Measurements from ENCODE around the gene NR1D2. TPM values are rescaled to one million over a fixed set of nuclear protein-coding genes. Genes with fewer than 3 reads are reported as not detected.
"Not testable (repeated sequence)": the region's sequence is repeated elsewhere in the genome, so short reads cannot be mapped to it uniquely, and the experiment has no call there.

Gene NR1D2
- total and polyA plus RNA-seq, 9 donors: 15.6 to 26.6 (median 20.7) TPM

DNA sequence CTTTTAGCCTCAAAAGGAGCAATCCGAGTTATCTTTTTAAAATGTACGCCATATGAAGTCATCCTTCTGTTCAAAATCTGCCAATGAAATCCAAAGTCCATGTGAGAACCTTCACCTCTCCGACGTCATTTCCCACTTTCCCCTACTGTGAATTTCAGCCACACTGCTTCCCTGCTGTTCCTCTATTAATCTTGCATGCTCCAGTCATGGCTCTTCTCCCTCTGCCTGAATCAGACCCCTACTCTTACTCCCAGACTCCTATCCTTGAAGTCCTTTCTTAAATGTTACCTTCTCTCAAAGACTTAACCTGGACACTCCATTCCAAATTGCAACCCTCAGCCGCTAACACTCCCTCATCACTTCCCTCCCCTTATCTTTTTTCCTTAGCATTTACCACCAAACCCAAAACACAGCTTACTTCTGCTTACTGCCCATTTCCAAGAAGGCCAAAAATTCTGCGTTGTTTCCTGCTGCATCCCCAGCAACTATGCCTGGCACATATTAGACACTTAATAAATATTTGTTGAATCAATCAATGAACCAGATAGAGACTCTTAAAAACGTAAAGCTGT is 29.5 kb upstream of the NR1D2 start:
- H3K4me1 ChIP-seq (ENCODE audit: control insufficient read depth, insufficient read depth, low read length): peaks cover 4% of the 10 kb centered on the region
- H3K27ac ChIP-seq (ENCODE audit: low read length): no peak overlapping the region
- H3K4me3 ChIP-seq (ENCODE audit: low read length): no peak overlapping the region
- H3K36me3 ChIP-seq (ENCODE audit: control insufficient read depth, insufficient read depth, low read length): peaks cover 16% of the 10 kb centered on the region
- WGBS (ENCODE audit: insufficient coverage): 54% methylated on average over 5 of the region's 7 CpGs
- no peaks in the 10 kb centered on the region for H3K27me3 ChIP-seq (ENCODE audit: control insufficient read depth, insufficient read depth, low read length)
- H3K9me3 ChIP-seq (replicated peaks; ENCODE audit: control insufficient read depth, low read depth, low read length): no peaks in the 10 kb centered on the region
- DNase-seq: no peak

DNA sequence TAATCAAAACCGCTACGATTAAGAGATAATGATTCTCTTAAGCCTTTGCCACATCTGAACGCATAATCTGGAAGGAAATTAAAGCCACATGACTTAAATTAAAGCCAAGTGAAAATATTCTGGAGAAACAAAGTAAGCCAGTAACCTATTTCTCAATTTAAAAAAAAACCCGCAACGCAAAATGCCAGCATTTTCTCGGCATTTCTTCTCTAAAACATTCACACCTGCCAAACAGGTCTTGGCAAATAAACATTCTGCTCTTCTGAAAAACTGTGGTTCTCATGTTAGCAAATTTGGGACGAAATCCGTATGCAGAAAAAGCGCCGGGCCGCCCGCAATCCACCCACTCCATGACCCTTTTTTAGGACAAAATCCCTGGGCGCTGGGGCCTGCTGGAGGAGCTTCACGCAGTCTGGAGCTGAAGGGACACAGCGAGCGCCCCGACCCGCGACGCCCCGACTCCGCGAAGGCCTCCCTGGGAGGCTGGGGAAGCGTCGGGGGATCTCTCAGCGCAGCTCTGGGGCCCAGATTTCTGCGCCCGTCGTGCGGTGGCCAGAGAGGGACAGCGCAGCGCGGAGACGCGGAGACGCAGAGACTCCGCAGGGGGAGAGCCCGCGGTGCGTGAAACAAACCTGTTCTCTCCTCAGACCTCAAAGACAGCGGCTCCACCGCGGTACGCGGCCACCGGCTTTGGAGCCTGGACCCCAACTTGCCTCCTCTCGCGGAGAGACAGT is 28.8 kb upstream of the NR1D2 start:
- WGBS (ENCODE audit: insufficient coverage): under 1% methylated on average over 43 of the region's 48 CpGs
- no peaks in the 10 kb centered on the region for H3K27me3 ChIP-seq (ENCODE audit: control insufficient read depth, insufficient read depth, low read length)
- H3K36me3 ChIP-seq (ENCODE audit: control insufficient read depth, insufficient read depth, low read length): peaks cover 20% of the 10 kb centered on the region
- peaks cover 4% of the 10 kb centered on the region for H3K4me1 ChIP-seq (ENCODE audit: control insufficient read depth, insufficient read depth, low read length)
- H3K9me3 ChIP-seq (replicated peaks; ENCODE audit: control insufficient read depth, low read depth, low read length): no peaks in the 10 kb centered on the region
- peak overlapping the region; percentile 91 for H3K27ac ChIP-seq (ENCODE audit: low read length)
- peak overlapping the region; percentile 89 for H3K4me3 ChIP-seq (ENCODE audit: low read length)
- no peak for DNase-seq

DNA sequence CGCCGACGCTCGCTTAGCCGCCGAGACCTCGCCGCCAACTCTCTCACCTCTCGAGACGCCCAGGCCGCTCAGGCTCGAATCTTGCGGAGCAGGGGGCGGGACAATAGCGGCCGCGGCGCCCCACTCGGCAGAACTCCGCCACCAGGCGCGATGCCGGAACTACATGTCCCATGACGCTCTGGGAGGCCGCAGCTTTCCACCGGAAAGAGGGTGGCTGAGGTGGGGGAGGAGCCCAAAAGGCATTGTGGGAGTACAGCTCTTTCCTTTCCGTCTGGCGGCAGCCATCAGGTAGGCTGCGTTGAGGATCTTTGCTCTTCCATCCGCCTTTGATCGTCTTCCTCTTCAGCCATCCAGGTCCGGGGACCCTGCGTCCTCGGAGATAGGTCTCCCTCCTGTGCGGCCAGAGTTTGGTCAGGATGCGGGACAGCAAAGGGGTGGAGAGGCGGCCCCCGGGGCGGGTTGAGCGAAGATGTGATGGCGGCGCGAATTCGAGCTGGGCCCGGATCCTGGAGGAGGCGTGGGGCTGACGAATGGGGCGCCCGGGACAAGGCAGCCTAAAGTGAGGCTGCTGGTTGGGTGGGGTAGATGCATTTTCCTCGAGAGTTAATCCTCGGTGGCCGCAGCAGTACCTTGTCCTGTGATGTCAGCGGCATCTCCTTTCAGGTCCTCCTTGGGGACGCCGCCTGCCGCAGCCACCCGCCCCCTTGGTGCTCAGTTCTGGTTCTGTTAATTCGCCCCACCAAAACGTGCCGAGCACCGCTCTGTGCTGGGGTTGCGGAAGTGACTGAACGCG is 28.0 kb upstream of the NR1D2 start, which contains the start of the genes NKIRAS1 and RPL15:
TSS of gene NKIRAS1 (minus strand) at position 105 of the 793 bp plus-strand sequence. CDS start 6,086 bp downstream, outside the sequence.
TSS of gene RPL15 (plus strand) at position 247 of the 793 bp plus-strand sequence. CDS start 728 bp downstream, outside the sequence.
- peaks cover 25% of the 10 kb centered on the region for H3K36me3 ChIP-seq (ENCODE audit: control insufficient read depth, insufficient read depth, low read length)
- peak within 1 kb of the TSS; percentile 89 for H3K4me3 ChIP-seq (ENCODE audit: low read length)
- H3K9me3 ChIP-seq (replicated peaks; ENCODE audit: control insufficient read depth, low read depth, low read length): no peaks in the 10 kb centered on the region
- peak within 1 kb of the TSS; percentile 91 for H3K27ac ChIP-seq (ENCODE audit: low read length)
- 1% methylated on average over 51 of the region's 64 CpGs for WGBS (ENCODE audit: insufficient coverage)
- no peaks in the 10 kb centered on the region for H3K27me3 ChIP-seq (ENCODE audit: control insufficient read depth, insufficient read depth, low read length)
- peaks cover 4% of the 10 kb centered on the region for H3K4me1 ChIP-seq (ENCODE audit: control insufficient read depth, insufficient read depth, low read length)
- DNase-seq: peak; percentile 99

DNA sequence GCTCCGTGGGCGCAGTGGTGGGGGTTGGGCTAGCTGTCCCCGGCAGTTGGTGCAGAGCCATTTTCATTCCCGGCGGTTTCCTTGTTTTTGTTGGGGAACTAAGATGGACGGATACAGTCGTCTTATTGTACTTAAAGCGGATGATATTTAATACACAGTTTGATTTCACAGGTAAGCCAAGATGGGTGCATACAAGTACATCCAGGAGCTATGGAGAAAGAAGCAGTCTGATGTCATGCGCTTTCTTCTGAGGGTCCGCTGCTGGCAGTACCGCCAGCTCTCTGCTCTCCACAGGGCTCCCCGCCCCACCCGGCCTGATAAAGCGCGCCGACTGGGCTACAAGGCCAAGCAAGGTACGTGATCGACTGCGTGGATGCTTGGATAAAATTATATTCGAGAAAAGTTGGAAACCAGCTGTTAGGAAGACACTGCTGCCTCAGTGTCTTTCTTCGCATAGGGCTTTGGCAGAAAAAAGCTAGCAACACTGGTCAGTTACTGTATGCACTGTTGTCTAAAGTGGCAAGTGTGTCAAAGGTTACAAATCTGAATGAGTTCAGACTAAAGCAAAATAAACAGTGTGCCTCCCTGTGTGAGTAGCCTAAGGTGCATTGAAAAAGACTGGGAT is 27.3 kb upstream of the NR1D2 start:
- peak; percentile 77 for DNase-seq
- not testable (repeated sequence) for H3K4me1 ChIP-seq (ENCODE audit: control insufficient read depth, insufficient read depth, low read length); H3K9me3 ChIP-seq (replicated peaks; ENCODE audit: control insufficient read depth, low read depth, low read length); H3K27me3 ChIP-seq (ENCODE audit: control insufficient read depth, insufficient read depth, low read length)
- Histone ChIP-seq H3K36me3 (ENCODE audit: control insufficient read depth, insufficient read depth, low read length) (peaks cover 29% of the 10 kb centered on the region), H3K4me3 (ENCODE audit: low read length) (peak overlapping the region; percentile 89), H3K27ac (ENCODE audit: low read length) (peak overlapping the region; percentile 91)
- WGBS (ENCODE audit: insufficient coverage): 0% methylated on average over 10 of the region's 21 CpGs

DNA sequence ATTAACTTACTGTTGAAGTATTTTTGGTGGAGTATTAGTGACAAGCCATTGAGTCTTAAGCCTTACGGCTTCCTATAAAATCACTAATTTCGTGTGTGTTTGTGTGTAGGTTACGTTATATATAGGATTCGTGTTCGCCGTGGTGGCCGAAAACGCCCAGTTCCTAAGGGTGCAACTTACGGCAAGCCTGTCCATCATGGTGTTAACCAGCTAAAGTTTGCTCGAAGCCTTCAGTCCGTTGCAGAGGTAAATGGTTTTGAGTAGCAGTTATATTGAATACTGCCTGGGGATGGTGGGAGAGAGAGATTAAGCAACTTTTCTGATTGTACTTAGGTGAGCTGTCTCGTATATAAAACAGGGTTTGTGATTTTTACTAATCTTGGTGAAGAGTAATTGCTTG is 26.8 kb upstream of the NR1D2 start:
- H3K4me1 ChIP-seq (ENCODE audit: control insufficient read depth, insufficient read depth, low read length): not testable (repeated sequence)
- WGBS (ENCODE audit: insufficient coverage): 20% methylated on average over 1 of the region's 12 CpGs
- peak overlapping the region; percentile 91 for H3K27ac ChIP-seq (ENCODE audit: low read length)

DNA sequence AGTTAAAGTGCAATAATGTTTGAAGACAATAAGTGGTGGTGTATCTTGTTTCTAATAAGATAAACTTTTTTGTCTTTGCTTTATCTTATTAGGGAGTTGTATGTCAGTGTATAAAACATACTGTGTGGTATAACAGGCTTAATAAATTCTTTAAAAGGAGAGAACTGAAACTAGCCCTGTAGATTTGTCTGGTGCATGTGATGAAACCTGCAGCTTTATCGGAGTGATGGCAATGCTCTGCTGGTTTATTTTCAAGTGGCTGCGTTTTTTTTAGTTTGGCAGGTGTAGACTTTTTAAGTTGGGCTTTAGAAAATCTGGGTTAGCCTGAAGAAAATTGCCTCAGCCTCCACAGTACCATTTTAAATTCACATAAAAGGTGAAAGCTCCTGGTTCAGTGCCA is 25.5 kb upstream of the NR1D2 start:
- Histone ChIP-seq H3K27me3 (ENCODE audit: control insufficient read depth, insufficient read depth, low read length) (no peaks in the 10 kb centered on the region), H3K36me3 (ENCODE audit: control insufficient read depth, insufficient read depth, low read length) (peaks cover 30% of the 10 kb centered on the region), H3K9me3 (replicated peaks; ENCODE audit: control insufficient read depth, low read depth, low read length) (no peaks in the 10 kb centered on the region), H3K4me3 (ENCODE audit: low read length) (no peak overlapping the region), H3K4me1 (ENCODE audit: control insufficient read depth, insufficient read depth, low read length) (peaks cover 4% of the 10 kb centered on the region), H3K27ac (ENCODE audit: low read length) (no peak overlapping the region)
- WGBS (ENCODE audit: insufficient coverage): no CpG with 5 or more reads among the region's 2 CpGs
- DNase-seq: no peak

More for the DNA sequence above, 26.8 kb upstream of the NR1D2 start:
- H3K27me3 ChIP-seq (ENCODE audit: control insufficient read depth, insufficient read depth, low read length); DNase-seq; H3K9me3 ChIP-seq (replicated peaks; ENCODE audit: control insufficient read depth, low read depth, low read length): not testable (repeated sequence)
- Histone ChIP-seq H3K4me3 (ENCODE audit: low read length) (peak overlapping the region; percentile 89), H3K36me3 (ENCODE audit: control insufficient read depth, insufficient read depth, low read length) (peaks cover 30% of the 10 kb centered on the region)

DNA sequence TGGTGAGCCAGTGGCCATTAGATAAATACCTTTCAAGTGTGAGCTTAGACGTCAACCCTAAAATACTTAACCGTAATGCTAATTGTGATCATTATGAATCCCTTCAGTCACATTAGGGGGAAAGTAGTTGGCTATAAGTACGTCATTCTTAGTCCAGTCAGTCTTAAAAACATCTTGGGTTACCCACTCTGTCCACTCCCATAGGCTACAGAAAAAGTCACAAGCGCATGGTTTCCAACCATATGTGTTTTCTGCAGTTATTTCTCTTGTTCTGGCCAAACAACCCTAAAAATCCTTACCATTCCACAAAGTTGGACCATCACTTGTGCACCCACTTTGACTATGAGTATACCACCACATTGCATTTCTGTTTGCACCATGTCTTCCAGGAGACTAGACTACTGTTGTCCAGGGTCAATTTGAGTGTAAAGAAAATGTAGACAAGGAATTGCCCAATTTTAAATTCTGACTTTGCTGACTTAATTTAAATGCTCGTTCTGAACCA is 24.9 kb upstream of the NR1D2 start:
- H3K27me3 ChIP-seq (ENCODE audit: control insufficient read depth, insufficient read depth, low read length): no peaks in the 10 kb centered on the region
- no peak overlapping the region for H3K27ac ChIP-seq (ENCODE audit: low read length)
- no peak overlapping the region for H3K4me3 ChIP-seq (ENCODE audit: low read length)
- H3K4me1 ChIP-seq (ENCODE audit: control insufficient read depth, insufficient read depth, low read length): peaks cover 4% of the 10 kb centered on the region
- peaks cover 30% of the 10 kb centered on the region for H3K36me3 ChIP-seq (ENCODE audit: control insufficient read depth, insufficient read depth, low read length)
- no peak for DNase-seq
- 100% methylated on average over 1 of the region's 5 CpGs for WGBS (ENCODE audit: insufficient coverage)
- H3K9me3 ChIP-seq (replicated peaks; ENCODE audit: control insufficient read depth, low read depth, low read length): no peaks in the 10 kb centered on the region

DNA sequence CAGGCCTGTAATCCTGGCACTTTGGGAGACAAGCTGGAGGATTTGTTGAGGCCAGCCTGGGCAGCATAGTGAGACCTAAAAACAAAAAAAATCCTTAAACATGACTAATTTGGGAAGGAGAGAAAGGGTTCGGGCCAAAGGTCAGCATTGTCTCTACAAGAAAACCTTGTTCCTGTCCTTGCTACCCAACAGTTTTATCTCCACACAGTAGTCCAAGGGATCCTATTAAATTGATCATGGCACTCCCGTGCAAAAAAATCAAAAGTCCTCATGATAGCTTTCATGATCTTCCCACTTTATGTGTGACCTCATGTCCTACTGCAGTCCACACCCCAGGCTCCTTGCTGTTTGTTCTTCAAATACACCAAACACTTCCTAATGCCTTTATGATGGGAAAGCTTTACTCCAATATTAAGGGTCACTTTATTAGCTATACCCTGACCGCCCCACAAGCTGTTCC is 24.0 kb upstream of the NR1D2 start:
- peaks cover 30% of the 10 kb centered on the region for H3K36me3 ChIP-seq (ENCODE audit: control insufficient read depth, insufficient read depth, low read length)
- no peaks in the 10 kb centered on the region for H3K4me1 ChIP-seq (ENCODE audit: control insufficient read depth, insufficient read depth, low read length)
- H3K9me3 ChIP-seq (replicated peaks; ENCODE audit: control insufficient read depth, low read depth, low read length): no peaks in the 10 kb centered on the region
- H3K27ac ChIP-seq (ENCODE audit: low read length): no peak overlapping the region
- DNase-seq: no peak
- H3K27me3 ChIP-seq (ENCODE audit: control insufficient read depth, insufficient read depth, low read length): no peaks in the 10 kb centered on the region
- 86% methylated on average over 1 of the region's 3 CpGs for WGBS (ENCODE audit: insufficient coverage)
- H3K4me3 ChIP-seq (ENCODE audit: low read length): no peak overlapping the region

DNA sequence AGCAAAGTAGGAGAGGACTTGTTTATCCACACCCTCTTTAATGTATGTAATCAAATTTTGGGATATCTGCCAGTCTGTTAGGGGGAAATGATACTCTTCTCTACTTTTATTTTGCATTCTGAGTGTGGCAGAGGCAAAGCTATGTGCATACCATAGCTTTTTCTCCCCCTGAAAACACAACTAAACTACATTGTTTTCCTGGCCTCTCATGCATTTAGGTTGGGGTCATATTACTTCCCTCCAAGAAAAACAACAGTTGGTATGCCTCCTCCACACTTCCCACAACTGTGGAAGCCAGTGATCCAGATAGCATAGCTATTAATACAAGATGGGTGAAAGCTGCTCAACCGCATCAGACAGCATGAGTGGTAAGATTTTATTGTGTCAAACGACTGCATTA is 21.3 kb upstream of the NR1D2 start:
- WGBS (ENCODE audit: insufficient coverage): no CpG with 5 or more reads among the region's 2 CpGs
- Histone ChIP-seq H3K9me3 (replicated peaks; ENCODE audit: control insufficient read depth, low read depth, low read length) (no peaks in the 10 kb centered on the region), H3K4me1 (ENCODE audit: control insufficient read depth, insufficient read depth, low read length) (no peaks in the 10 kb centered on the region), H3K27ac (ENCODE audit: low read length) (no peak overlapping the region), H3K27me3 (ENCODE audit: control insufficient read depth, insufficient read depth, low read length) (no peaks in the 10 kb centered on the region), H3K4me3 (ENCODE audit: low read length) (no peak overlapping the region), H3K36me3 (ENCODE audit: control insufficient read depth, insufficient read depth, low read length) (peaks cover 27% of the 10 kb centered on the region)
- no peak for DNase-seq
